Midbrain (tissue), 1 donor: Measurements from ENCODE around the gene ABL1.

Experiments
- DNase-seq: peaks from one replicate; lab custom pipeline; 2025; lab: John Stamatoyannopoulos, UW

ABL1 gene

DNA sequence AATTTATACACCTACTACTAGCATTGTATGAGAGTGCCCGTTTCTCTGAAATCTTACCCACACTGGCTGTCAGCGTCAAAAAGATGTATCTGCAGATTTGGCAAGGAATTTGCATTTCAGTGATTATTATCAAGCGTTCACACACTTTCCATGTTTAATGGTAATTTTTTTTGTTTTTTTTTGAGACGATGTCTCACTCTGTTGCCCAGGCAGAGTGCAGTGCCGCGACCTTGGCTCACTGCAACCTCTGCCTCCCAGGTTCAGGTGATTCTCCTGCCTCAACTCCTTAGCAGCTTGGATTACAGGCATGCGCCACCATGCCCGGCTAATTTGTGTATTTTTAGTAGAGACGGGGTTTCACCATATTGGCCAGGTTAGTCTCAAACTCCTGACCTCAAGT lies 14.3 kb downstream of the ABL1 start:
- no peak for DNase-seq

DNA sequence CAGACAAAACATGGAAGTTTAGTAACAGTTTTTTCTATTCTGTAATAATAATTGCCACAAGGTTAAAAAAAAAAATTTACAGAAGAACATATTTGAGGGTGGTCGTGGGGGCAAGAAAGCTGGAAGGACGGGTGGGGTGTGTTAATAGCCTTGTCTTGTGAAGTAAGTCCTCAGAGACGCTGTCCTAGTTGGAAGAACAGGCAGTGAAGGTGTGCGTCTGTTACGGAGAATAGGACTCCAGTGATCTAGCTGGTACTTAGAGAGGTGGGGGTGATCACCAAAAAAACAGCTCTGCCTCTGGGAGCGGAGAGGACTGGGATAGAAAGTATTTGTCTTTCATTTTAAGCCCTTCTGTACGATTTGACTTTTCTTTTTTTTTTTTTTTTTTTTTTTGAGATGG lies 17.7 kb downstream of the ABL1 start:
- DNase-seq, result no peak

DNA sequence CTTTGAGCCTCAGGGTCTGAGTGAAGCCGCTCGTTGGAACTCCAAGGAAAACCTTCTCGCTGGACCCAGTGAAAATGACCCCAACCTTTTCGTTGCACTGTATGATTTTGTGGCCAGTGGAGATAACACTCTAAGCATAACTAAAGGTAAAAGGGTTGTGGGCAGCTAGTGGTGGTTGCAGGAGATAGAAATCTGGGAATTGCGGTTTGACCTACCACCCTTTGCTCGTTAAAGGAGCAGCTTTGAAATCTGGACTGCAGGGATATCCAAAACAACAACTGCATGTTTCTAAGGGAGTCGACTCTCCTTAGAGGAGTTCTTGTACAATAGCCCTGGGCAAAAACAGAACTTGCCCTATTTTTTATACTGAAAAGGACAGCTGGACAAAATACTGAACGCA lies 19.0 kb downstream of the ABL1 start:
- DNase-seq, result no peak

DNA sequence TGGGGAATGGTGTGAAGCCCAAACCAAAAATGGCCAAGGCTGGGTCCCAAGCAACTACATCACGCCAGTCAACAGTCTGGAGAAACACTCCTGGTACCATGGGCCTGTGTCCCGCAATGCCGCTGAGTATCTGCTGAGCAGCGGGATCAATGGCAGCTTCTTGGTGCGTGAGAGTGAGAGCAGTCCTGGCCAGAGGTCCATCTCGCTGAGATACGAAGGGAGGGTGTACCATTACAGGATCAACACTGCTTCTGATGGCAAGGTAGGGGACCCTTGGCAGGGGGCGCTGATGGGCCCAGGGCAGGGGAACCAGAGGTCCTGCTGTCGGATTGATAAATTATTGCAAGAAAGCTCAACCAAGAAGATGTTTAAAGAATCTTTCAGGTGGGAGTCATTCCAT lies 19.8 kb downstream of the ABL1 start:
- no peak for DNase-seq

DNA sequence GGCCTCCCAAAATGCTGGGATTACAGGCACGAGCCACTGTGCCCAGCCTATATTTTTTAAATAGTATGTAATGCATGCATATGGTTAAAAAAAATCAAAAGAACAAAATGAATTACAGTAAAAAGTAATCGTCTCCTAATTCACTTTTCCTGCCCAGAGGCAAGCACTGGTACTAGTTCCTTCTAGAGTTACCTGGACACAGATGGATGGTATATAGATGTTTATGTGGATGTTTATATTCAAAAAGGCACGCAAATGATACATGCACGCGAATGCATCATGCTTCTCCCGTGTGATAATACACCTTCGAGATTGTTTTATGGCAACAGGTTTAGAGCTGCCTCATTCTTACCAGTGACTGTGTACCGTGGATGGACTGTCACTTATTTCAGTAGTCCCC lies 21.4 kb downstream of the ABL1 start:
- no peak for DNase-seq

DNA sequence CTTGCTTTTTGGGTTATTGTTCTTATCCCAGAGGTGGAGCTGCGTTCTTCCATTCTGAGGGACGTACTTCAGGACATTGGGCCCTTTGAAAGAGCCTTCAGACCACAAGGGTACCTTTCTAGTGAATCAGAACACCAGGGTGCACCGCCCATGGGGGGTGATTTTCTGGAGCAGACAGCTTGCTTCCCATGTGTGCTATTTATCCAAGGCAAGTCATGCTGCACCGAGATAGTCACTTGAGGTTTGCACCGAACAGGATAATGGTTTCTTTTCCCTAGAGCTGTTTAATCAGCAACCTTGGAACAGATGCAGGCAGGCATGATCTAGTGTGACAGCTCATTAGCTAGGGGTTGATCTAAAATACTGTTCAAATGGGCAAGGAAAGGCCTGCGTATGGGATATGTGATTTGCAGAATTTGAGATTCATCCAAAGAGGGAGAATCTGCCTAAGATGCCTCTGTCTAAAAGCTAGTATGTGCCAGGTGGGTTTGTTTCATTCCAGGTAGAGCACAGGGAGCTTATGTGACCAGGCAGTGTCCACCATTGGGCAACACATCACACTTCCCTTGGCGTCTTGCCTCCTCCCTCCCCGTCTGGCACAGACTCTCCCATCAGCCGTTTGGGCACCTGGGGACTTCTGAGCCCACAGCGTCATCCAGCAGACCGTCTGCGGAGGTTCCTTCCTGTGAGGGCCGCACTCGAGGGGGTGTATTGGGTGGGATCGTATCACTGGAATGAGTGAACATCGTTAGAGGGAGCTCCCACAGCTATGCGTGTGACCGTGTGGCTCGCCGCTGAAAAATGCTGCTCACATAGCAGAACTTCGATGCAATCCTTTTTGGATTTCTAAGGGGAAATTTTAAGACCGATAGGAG lies 23.0 kb downstream of the ABL1 start:
- no peak for DNase-seq

DNA sequence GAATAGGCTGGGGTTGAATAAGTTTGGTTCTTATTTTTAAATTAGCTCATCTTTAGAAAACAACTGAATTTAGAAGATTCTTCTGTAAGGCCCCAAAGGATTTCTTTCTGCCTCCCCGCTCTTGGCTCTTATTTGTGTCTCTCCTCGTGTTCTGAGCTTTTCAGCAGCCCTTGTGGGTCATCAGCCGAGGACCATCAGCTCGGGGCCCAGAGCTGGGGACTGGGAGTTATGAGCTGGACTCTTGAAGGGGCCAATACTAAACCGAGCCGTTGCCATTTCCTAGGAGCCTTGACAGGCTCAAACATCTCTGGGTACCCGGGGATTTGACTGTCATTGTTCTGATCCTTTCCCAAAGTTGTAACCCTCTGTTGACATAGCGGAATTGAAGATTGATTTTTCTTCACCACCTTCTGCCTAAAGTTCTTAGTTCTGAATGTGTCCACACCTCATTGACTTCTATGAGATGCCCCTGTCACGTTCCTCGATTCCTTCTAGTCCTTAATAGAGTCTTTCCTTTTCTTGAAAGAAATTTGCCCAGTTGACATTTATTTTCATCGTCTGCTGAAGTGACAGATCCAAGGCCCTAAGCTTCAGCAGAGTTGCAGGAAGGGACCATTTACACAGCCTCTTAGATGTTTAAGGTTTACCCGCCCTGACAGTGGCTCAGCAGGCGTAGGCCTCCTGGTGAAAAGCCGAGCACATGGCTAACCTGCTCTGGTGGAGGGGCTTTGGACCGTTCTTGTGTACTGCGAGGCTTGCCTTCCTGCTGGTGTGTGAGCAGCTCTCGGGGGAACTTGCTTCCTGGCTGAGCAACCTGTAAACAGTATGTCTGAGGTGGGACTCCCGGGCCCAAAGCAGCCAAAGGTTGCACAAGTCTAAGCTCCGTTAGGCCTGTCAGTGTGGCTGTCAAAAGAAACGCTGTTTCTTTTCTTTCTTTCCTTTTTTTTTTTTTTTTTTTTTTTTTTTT lies 24.0 kb downstream of the ABL1 start:
- no peak for DNase-seq

DNA sequence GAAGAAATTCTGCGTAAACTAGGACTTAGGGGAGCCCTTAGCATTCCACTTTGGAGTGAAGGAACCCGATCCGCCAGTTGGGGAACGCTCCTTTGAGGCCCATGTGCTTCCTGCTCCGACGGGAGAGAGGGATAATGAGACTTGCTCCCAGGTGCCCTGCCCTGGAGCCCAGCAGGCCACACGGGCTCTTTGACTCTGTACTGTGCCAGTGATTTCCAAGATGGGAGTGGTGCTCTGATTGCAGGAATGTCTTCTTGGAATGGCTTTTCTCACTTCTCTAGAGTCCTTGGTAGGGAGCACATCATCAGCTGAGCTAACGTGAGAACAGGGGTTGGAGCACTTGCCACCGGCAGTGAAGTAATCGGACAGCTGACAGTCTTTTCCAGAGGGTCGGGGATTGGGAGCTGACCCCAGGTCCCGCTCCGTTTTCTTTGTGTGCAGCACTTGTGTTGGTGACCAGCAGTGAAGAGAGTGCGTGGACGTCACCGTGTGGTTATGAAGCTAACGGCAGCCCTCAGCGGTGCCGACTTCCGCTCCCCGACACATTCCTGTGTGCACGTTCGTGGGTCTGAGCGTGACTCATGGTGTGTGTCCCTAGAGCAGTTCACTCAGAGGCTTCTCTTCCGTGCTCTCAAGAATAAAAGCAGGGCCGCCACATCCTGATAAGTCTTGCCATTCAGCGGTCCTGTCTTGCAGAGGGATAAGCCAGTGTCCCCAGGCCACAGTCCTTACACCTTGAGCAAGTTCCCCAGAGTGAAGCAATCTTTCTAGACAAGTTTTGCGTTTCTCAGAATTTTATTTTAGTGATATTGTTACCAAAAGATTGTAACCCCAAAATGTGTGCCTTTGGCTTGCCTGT lies 25.6 kb downstream of the ABL1 start:
- no peak for DNase-seq

DNA sequence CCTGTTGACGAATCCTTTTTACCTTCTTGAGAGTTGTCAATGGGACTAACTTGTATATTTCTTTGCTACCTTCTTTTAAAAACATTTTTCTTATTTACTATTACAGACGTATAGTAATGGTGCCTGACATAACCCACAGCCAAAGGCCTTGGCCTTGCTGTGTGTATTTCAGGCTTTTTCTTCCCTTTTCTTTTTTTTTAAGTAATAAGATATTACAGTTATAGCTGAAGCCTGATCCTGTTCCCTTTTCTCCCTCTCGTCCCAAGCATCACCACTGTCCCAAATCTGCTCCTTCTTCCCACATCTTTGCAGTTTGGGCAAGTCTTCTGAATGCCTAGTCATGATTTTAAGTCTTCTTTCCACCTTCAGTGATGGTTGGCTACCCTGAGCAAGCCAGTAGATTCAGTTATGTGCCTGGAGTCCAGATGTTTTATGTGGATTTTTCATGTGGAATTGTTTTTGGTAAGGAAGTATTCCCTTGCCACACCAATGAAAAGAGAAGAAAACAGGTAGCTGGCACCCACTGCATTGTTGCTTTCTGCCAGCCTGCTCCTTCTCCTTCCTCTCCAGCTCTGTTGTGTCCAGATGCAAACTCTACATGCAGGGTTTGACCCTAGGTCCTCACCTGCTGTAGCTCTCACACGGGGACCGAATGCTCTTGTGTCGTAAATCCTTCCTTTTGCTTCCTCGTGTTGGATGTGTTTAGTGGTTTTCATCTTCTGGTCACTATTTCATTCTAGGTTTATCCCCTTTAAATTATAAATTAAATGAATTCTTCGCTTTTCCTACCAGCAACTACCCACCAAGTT lies 26.5 kb downstream of the ABL1 start:
- DNase-seq, result no peak

DNA sequence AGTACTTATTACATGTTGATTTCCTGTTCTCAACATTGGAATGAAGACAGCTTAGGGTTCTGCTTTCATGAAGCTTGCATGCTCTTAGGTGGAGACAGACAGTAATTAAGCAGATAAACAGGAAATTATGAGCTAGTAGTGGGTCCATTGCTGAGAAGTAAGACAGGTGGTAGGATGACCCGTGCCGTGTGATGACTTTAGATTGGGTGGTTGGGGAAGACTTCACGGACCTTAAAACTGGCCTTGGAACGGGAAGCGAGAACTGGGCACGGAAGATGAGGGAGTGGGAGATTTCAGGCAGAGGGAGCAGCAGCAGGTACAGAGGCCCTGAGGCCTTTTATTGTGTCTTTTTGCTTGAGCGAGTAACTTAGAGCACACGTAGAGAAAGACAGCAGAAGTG lies 27.2 kb downstream of the ABL1 start:
- DNase-seq, result no peak

DNA sequence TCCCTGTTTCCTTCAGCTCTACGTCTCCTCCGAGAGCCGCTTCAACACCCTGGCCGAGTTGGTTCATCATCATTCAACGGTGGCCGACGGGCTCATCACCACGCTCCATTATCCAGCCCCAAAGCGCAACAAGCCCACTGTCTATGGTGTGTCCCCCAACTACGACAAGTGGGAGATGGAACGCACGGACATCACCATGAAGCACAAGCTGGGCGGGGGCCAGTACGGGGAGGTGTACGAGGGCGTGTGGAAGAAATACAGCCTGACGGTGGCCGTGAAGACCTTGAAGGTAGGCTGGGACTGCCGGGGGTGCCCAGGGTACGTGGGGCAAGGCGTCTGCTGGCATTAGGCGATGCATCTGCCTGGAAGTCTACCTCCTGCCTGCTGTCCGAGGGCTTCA lies 27.7 kb downstream of the ABL1 start:
- DNase-seq, result no peak

DNA sequence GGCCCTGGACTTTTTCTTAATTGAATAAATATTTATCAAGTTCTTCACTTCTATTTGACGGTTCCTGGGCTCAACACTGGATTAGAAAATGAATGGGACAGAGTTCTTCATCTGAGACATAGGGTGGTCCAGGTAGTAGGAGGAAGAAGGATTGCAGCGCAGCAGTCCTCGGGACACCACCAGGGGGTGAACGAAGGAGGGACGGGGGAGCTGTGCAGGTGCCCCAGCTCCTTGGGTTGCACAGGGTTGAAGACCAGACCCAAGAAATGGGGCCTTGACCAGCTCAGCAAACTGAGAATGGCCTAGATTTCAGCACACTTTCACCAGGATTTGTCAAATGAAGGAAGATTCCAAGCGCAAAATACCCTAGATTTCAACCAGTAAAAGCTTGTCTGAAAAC lies 29.5 kb downstream of the ABL1 start:
- no peak for DNase-seq

DNA sequence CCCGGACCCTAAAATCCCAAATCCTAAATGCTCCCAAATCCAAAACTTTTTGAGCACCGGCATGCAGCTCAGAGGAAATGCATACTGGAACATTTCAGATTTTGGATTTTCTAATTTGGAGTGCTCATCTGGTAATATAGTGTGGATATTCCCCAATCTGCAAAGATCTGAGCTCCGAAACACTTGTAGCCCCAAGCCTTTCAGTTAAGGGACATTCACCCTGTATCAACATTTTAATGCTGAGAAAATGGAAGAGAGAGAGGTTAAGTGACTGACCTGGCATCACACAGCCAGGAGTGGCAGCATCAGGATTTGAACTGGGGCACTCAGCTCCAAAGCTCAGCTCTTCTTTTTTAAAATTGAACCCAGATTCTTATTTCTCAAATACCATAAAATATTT lies 30.9 kb downstream of the ABL1 start:
- no peak for DNase-seq

DNA sequence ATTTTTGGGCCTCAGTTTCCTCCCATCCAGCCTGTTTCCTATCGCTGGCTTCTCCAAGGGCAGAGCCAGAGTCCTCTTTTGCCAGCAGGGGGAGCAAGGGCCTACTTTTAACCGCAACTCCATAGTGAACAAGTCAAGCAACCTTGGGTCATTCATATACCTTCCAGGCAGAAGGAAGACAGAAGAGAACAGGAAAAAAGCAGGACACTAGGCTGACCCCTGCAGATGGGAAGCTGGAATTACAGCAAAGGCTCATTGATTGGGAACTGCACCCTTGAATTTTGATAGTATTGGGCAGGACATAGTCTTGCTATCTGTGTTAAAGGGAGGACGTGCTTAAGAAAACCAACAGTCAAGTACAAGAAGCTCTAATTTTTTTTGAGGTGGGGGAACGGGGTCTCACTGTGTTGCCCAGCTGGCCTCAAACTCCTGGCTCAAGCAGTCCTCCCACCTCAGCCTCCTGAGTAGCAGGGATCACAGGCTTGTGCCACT lies 31.5 kb downstream of the ABL1 start:
- peak; percentile 82 for DNase-seq

DNA sequence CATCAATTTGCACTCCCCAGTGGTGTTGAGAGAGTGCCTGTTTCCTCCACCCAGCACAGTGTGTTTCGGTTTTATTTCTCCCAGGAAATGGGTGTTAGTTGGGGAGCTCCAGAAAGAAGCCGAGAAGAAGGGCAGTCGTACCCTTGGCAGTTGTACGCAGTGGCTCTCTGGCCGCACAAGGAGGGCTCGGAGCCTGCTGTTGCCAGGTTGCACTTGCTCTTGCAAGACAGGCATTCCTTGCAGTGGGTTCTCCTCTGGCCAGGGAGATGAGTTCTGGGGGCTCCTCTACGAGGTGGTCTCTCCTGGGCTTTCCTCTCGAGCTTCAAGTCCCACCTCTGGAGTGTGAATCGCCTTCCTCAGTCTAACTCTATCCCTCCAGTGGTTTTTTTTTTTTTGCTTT lies 32.5 kb downstream of the ABL1 start:
- no peak for DNase-seq

DNA sequence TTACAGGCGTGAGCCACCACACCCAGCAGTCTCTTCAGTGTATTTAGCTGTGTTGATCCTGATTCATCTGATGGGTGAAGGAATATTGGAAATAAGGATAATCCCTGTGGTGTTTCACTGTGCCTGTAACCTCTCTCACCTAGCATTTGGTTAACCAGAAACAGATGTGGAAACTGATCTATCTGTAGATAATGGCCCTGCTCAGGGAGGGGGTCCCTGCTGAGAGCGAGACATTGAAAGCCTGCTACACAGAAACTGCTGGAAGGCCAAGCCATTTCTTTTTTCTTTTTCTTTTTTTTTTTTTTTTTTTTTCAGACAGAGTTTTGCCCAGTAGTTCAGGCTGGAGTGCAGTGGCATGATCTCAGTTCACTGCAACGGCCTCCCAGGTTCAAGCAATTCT lies 33.2 kb downstream of the ABL1 start:
- no peak for DNase-seq

DNA sequence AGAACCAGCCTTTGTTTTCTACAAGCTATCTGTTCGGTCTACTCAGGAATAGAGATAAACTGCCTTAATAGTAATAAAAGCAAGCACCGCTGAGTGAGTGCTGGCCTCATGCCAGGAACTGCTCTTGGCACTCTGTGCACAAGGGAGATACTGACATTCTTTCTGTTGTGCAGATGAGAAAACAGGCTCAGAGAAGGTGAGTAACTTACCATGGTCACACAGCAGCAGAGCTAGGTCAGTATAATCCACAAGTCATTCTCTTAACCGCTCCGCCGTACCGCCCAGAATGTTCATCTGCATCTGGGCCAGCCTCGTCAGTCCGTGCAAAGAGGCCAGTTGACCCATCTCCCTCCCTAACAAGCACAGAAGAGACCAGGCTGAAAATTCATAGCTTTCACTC lies 34.2 kb downstream of the ABL1 start:
- no peak for DNase-seq

DNA sequence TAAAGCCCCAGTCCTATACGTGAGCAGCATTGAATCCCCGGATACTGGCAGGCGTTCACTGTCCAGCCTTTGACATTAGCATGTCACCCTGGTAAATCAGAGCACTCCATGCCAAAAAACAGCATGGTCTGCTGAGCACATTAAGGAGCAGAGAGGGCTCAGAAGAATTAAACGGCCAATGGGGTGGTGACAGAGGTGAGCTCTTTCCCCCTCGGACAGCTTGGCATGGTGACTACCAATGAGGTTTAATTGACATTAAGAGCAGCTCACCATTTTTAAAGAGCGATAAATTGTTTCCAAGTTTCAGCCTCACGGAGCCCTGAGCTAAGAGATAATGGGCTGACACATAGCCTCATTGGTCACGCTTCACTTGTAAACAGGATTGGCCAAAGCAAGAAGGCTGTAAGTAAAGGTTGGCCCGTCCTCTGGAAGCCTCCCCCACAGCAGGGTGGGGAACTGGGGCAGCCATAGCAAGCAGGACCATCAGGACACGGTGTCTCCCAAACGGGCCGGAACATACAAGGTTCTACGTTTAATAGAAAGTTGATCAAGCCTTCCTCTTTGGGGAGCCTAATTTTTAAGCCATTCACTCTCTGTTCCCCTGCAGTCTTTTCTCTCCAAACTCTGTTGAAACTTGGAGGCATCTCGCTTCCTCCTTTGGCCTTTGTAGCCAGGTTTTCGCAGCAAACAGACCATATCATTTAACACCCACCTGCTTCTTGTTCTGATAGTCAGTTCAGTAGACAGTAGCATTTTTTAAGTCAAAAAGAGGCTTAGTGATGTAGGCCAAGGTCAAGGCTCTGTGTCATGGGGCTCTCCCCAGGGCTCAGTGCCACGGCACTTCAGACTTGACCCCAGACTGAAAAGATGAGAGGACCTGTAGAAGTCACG lies 35.7 kb downstream of the ABL1 start:
- DNase-seq, result no peak

DNA sequence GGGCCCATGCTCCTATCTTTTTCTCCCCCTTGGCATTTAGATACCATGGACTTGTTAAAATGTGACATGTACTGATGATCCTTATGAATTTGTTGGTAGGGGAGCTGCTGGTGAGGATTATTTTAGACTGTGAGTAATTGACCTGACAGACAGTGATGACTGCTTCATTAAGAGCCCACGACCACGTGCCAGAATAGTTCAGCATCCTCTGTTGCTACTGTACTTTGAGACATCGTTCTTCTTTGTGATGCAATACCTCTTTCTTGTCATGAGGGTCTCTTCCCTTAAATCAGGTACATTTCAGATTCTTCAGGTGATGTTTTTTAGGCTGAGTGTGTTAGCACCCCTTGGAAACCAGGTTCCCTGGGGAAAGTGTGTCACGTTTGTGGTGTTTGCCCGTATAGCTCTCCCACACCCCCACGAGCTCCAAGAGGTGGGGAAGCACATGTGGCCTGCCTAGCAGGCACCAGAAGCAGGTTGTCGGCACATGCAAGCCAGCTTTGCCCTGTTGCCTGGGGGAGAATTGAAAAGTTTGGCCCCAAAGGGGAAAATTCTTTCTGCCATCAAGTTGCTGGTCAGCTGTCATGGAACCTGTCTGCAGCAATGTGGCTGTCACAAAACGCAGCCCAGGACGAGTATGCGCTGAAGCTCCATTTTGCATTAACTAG lies 36.5 kb downstream of the ABL1 start:
- no peak for DNase-seq
